Superior temporal gyrus (tissue), 1 donor: Measurements from ENCODE around the gene NCK1.
"Not testable (repeated sequence)": the region's sequence is repeated elsewhere in the genome, so short reads cannot be mapped to it uniquely, and the experiment has no call there.

Source experiments
- DNase-seq: peaks from one replicate; pipeline ENCODE4 v3.0.0-alpha.2; 2016; ENCODE audit errors: extremely low spot score

The NCK1 gene

DNA sequence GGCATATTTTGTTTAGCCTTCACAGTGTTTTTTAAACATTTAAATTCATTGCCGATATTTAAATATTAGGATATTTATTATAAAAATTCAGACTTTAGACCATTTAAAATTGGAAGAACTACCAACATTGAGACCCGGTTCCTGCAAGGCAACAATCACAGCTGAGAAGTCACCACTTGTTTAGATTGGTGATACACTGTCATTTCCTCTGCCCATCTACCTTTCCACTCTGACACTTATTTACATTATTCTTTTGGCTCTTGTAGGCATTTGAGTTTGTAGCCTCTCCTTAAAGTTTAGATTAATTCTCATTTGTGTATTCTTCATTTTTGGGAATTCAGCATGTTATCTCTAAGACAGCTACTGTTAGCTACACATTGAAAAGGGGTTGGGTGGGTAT is 85.5 kb downstream of the NCK1 start:
- no peak for DNase-seq

- DNase-seq, result no peak
Observed at GRCh38 chr3:136949146-136949545, 87.1 kb downstream of the NCK1 start.

DNA sequence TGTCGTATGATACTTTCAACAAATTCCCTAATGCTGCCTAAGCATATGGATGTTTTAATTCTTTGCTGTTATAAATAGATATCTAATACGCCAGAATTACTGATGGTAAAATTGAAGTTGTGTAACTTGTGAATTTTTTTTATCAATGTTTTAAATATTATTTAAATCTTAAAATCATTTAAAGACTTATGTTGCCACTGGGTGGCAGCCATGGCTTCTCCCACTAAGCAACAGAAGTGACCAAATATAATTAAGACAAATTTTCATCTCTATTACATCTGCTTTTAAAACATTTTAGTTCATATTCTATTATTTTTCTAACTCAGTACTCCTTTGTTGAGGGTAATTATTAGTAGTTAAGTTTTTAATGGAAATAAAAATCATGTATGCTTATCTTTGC is 87.7 kb downstream of the NCK1 start:
- no peak for DNase-seq

DNA sequence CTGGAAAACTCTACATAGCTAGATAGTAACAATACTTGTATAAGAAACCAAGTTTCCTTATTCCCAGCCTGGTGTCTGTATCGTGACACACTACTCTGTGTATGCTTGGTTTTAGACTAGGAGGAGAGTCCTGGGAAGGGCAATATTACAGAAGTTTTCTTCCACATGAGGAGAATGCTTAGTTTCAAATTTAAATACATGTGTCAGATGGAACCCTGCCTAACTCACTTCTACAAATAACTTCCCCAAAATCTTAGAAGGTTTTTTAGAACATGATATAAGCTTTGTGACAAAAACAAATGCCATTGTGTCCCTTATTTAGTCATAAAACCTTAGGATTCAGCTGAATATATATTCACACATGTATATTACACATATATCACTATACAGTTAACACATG is 88.6 kb downstream of the NCK1 start:
- DNase-seq, result no peak

- DNase-seq, result no peak
Observed at GRCh38 chr3:136952292-136952691, 90.3 kb downstream of the NCK1 start.

DNA sequence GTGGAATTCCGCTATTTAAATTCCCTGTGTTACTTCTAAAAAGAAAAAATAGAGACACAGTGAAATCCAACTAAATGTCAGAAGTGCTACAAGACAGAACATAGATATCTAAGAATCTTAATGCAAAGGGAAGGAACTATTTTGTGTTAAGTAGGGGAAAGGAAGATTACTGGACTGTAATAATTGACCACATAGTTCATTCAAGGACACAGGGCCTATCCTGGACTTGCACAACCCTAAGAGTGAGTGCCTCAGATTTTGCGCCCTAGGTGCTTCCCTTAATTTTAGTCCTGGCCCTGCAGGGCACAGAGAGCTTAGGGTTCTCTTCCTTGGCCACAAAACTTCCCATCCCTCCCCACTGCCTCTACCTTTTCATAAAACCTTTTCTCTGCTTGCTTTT is 92.2 kb downstream of the NCK1 start:
- DNase-seq, result no peak

DNA sequence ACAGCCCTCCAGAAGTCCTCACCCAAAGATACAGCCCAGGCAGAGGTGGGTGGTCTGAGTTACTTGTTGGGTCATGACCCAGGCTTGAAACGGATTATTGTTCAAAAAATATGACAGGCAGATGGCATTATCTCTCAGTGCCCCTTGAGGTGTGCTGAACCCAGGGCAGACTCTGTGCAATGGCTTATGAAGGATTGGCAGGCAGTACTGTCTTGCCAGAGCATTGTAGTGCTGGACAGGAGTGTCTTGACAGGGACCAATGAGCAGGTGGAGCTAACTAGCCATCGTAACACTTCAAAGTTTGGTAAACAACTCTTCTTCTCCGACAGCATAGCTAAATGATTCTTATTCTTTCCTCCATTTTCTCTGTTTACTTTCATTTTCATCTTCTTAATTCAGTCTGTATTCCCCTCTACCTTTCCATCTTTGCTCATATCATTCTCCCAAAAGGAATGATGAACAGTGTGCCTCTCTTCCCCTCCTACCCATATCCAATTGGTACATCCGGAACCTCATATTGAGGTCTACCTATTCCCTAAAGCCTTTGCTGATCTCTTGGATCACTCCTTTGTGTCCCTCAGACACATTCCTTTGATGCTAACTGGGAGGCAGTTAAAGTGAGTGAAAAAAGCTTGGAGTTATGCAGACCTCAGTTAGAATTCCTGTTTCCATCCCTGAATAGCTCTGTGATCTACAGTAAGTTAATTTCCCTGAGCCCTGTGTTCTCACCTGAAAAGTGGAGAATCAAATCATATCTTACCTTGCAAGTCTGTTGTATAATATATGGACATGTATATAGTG is 93.2 kb downstream of the NCK1 start:
- DNase-seq, result no peak

- DNase-seq, result no peak
Observed at GRCh38 chr3:136955813-136956212, 93.8 kb downstream of the NCK1 start.

DNA sequence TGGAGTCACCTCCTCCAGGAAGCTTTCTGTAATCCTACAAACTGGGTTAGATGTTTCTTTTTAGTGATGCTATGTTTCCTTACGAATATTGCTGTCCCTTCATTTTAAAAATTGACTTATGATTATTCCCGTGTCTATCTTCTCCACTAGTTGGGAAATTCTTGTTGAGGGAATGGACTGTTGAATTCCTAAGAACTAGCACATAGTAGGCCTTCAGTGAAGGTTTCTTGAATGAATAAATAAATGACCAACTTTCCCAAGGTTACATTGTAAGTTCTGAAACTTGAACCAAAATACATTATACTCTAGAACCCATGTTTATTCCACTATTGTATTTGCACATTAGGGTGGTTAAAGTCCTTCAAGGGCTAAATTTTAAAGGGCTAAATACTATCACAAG is 95.0 kb downstream of the NCK1 start:
- DNase-seq, result no peak

DNA sequence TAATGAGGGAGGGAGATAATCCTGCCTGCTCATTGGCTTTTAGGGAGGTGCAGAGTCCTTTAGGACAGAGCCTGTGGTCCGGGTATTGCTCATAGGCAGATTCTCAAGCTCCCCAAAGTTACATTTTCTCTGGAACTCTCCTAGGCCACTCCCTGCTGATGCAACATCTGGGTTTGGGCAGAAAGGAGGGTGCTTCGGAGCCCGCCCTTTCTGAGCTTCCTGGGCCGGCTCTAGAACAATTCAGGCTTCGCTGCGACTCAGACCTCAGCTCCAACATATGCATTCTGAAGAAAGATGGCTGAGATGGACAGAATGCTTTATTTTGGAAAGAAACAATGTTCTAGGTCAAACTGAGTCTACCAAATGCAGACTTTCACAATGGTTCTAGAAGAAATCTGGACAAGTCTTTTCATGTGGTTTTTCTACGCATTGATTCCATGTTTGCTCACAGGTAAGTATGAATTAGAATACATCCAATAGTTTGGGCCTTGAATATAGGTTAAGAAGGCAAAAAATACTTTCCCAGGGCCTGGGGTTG is 95.8 kb downstream of the NCK1 start, which contains the start of gene IL20RB:
IL20RB (plus strand) TSS at position 233 of the 538 bp plus-strand sequence; CDS start at position 364, 131 bp downstream.
- DNase-seq, result no peak

GRCh38 chr3:136958939-136959338 is 96.9 kb downstream of the NCK1 start:
- no peak for DNase-seq

DNA sequence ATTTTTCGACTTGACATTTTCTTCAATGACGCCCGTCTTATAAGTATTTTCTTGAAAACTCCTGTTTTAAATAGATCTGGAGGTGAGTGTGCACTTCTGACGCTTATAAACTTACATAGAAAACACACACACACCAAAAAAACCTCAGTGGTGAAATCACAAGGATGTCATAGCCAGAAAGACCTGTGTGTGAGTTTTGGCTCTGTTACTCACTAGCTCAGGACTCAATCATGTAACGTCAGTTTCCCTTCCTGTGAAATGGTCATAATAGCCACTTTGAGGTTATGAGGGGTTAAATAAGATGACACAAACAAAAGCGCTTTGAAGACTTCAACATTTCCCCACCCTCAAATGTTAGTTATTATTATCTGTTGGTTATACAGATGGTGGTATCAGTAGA is 97.6 kb downstream of the NCK1 start:
- DNase-seq, result no peak

DNA sequence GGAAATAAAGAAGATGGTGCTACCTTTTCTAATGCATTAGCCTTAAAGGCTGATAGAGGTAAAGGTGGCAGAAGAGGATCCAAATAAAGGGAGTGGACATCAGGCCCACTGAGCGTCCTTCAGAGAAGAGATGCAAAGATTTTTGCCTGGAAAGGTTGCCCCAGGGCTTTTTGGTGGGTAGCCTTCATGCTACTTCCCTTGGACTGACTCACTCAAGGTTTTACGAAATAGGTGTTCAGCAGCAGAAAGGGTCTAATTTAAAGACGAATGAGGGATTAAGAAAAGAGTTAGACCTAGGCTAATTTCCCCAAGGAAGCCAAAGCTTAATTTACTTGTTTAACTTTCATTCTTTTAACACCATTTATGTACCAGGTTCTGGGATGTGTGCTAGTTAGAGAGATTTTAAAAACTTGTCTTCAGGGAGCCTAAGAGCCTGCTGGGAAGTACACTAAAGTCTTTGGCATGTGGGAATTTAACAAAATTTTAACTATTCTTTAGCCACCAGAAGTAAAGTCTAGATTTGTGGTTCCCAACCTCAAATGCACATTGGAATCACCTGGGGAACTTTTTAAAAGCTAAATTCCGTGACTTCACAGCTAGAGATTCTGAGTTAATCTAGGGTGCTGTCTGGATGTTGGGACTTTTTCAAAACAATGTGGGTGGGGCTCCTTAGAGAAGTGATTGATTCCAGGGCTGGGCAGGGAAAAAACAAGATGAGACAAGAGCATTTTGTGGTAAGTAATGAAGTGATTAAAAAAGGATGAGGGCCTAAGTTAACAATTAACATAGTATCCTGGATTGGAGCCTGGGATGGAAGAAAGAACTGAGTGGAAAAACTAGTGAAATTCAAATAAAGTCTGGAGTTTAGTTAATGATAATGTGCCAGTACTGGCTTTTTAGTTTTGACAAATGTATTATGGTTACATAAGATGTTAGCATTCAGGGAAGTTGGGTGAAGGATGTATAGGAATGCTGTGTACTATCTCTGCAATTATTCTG is 99.1 kb downstream of the NCK1 start:
- DNase-seq, result no peak

- no peak for DNase-seq
Observed at GRCh38 chr3:136962927-136963326, 100.9 kb downstream of the NCK1 start.

DNA sequence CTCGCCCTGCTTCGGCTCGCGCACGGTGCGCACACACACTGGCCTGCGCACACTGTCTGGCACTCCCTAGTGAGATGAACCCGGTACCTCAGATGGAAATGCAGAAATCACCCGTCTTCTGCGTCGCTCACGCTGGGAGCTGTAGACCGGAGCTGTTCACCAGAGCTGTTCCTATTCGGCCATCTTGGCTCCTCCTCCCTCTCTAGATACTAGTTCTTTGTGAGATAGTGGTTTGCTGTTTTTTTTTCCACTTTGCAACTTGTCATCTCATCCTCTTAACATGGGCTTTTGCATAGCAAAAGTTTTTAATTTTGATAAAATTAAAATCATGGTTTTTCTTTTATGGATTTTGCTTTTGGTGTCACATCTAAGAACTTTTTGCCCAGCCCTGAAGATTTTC is 107.5 kb downstream of the NCK1 start:
- not testable (repeated sequence) for DNase-seq

- DNase-seq, result no peak
Observed at GRCh38 chr3:136973352-136973751, 111.3 kb downstream of the NCK1 start.

GRCh38 chr3:136974670-136975069 is 112.7 kb downstream of the NCK1 start:
- no peak for DNase-seq

- no peak for DNase-seq
Observed at GRCh38 chr3:136979204-136979603, 117.2 kb downstream of the NCK1 start.

GRCh38 chr3:136979684-136980083 is 117.7 kb downstream of the NCK1 start:
- DNase-seq, result no peak

GRCh38 chr3:136982033-136982432 is 120.0 kb downstream of the NCK1 start:
- no peak for DNase-seq

DNA sequence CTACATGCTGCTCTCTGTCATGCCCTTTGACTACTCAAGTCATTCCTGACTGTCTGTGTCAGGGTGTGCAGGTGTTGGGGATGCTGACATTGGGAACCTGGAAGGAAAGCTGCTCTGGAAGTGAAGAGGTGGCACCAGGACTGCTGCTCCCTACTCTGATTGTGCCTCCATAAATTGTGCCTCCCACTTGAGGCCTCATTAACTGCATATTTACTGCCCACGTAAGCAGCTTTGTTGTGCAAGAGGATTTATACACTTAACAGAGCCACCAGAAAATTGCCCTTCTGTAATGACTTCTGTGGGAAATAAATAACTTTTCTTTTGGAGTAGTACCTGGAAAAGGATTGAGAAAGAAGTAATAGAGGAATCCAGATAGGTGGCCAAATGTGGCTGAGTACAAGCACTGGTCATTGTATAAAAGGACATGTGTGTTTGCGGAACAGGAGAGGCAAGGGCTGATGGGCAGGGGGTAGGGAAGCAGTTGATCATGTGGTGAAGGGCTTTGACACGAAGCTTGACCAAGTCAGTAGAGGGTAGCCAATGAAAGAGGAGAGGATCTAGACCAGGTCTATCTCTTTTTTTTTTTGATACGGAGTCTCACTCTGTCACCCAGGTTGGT is 120.6 kb downstream of the NCK1 start:
- no peak for DNase-seq

DNA sequence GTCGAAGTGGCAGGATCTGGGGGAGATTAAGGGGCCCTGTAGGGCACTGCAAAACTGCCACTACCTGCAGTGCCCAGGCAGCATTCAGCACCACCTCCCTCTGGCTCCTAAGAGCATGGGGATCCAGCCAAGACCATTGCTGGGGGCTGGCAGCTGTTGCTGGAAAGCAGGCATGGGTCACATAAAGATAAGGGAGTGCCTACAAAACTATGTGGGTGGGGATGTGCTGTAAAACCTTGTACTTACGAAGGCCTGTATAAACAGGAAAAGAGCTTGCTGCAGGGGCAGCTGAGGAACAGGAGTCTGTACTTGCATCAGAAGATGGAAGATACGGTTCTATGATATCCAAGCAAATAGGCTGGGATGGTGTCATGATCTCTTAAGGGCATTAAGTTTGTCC is 122.8 kb downstream of the NCK1 start:
- no peak for DNase-seq
